GM12875 (cell line): ENCODE results near the gene RAB31.

ENCODE experiments used
- H3K4me3 ChIP-seq: one replicate; pipeline ENCODE4 v1.5.1; 2011; ENCODE audit warnings: low read depth, low read length, control low read depth
- TF ChIP-seq, protein P1 (sequence below): IDR thresholded peaks from 2 replicates; pipeline ENCODE4 v1.5.1; 2011; ENCODE audit warnings: low read depth, mild to moderate bottlenecking, control low read depth, inconsistent platforms, low read length, moderate library complexity, borderline replicate concordance; ENCODE audit not compliant: insufficient read depth

The RAB31 gene

DNA sequence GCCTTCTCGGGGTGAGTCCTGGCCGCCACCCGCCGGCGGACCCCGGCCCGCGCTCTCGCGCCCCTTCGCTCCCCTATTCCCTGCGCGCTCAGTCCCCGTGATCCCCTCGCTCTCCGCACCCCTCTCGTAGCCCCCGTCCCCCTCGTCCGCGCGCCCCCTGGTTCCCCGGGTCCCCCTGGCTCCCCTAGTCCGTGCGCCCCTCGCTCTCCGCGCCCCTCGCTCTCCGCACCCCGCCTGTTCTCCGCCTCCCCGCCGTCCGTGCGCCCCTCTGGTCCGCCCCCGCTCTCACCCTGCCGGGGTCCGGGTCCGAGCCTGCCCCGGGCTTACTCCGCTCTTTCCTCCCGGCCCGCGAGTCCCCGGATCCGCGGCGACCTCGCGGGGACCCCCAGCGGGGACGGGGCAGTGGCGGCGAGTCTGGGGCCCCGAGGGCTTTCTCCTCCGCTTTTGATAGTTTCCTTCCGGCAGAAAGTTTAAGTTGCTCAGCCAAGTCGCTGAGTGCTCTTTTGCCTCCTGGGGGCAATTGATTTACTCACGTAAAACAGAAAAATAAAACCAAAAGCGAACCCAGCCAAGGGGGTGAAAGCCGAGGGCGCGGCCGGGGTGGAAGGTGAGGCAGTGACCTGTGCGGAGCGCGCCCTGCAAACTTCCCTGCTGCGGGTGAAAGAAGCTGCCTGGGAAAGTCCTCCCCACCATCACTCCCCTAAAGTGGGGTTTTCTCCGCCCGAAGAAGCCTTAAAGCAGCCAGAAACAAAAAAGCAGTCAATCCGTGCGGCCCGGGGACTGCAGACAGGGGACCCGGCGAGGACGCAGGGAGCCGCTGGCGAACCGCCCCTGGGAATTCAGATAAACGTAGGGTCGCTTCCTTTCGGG is 568 bp downstream of the RAB31 start:
- TF ChIP-seq, protein P1, sequence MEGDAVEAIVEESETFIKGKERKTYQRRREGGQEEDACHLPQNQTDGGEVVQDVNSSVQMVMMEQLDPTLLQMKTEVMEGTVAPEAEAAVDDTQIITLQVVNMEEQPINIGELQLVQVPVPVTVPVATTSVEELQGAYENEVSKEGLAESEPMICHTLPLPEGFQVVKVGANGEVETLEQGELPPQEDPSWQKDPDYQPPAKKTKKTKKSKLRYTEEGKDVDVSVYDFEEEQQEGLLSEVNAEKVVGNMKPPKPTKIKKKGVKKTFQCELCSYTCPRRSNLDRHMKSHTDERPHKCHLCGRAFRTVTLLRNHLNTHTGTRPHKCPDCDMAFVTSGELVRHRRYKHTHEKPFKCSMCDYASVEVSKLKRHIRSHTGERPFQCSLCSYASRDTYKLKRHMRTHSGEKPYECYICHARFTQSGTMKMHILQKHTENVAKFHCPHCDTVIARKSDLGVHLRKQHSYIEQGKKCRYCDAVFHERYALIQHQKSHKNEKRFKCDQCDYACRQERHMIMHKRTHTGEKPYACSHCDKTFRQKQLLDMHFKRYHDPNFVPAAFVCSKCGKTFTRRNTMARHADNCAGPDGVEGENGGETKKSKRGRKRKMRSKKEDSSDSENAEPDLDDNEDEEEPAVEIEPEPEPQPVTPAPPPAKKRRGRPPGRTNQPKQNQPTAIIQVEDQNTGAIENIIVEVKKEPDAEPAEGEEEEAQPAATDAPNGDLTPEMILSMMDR: no peak
- H3K4me3 ChIP-seq: peak overlapping the region; percentile 97

DNA sequence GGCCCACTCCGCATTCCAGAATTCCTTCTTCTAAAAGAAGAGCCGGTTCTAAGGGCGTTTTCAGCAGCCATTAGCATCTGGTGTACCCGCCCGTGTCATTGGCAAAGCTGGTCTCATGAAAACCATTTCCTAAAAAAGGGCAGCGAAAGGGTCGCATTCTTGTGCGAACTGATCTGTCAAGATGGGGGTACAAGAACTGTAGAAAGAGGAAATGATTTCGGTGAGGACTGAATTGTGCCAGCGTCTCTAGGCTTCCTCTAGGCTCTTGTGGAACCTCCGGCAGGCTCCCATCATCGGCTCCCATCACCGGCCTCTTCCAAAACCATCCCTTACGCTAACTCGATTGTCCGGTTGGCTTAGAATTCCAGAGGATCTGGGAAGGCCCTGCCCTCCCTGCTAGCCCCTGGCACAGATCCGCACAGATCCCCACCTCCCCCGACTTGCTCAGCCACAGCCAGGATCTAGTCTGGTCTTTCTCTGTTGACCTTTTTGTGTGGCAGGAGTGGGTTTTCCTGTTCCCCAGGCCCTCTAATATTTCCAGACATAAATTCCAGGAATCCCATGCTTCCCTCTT is 1.3 kb downstream of the RAB31 start:
- H3K4me3 ChIP-seq: peak overlapping the region; percentile 97
- TF ChIP-seq, protein P1: no peak

DNA sequence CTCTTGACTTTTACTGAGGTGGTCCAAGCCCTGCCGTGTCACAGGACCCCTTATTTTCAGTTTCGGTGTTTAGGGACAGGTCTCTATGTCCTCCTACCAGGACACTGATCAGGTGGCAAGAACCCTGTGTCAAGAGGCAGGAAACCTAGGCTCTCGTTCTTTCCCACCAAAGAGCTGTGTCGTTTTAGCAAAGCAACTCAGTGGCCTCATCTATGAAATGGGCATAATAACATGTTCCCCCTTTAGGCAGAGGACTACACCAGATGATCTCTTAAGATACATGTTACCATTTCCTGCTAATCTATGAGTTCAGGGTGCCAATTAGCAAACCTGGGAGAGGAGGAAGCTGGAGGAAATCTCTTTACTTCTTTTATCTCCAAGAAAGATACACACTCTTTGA is 1.9 kb downstream of the RAB31 start:
- peak overlapping the region; percentile 97 for H3K4me3 ChIP-seq
- TF ChIP-seq, protein P1: no peak

DNA sequence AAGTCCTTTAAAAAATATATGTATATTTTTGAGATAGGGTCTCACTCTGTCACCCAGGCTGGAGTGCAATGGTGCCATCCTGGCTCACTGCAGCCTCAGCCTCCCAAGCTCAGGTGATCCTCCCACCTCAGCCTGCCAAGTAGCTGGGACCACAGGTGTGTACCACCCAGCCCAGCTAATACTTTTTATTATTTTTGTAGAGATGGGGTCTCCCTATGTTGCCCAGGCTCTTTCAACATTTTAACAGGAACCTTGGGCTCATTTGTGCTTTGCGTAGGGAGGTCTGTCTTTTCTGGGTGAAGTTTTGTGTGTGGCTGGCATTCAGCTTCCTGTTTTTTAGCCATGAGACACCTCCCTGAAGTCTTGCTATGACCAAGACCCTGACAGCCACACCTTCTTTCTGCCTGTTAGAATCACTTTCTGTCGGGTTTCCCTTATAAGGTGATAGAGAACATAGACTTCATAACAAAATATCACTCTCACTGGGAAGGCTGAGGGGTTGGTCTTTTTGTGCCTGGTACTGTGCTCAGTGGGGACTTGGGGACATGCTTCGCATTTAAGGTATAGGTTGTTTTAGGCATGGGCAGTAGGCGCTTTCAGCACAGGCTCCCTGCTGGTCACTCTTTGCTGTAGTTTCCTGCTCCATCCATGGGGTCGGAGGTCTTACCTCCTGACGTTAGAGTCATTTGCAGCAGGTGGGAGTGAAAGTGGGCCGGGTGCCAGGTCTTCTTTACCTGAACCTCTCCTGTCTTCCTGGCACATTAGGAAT is 3.4 kb downstream of the RAB31 start:
- peak overlapping the region; percentile 22 for H3K4me3 ChIP-seq
- TF ChIP-seq, protein P1: no peak

DNA sequence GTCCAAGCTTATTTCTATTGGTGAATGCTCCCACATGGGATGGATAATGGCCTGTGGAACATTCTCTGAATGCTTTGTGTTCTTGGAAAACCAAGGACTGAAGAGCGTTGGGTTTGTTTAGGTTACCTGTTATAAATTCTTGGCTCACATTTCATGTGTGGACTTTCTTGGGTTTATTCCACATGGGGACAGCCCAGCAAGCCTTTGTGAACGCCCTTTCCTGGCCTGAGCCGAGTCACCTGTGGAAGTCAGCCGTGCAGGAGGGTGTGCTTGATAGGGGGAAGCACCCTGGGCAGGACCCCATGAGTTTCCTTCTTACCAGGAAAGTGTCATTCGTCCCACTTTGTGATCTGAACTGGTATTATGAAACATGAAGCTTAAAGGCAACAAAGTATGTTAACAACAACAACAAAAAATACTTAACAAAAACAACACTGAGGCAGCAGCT is 4.1 kb downstream of the RAB31 start:
- no peak overlapping the region for H3K4me3 ChIP-seq
- TF ChIP-seq, protein P1: no peak

DNA sequence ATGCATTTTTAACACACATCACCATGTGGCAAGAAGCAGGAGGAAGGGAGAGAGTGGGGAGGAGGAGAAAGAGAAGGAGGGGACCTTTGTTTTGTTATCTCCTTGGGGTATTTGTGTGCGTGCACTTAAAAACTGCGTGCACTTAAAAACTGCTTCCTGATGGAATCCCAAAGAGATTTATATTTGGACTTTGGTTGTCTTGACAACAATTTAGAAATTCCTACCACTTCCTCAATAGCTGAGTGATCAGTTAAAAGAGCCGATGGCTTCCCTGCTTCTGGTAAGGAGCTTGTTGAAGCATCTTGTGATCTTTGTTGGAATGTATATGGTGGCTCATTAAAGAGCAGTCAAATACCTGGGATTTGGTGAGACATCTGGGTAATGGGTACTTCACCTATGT is 4.5 kb downstream of the RAB31 start:
- H3K4me3 ChIP-seq: no peak overlapping the region
- TF ChIP-seq, protein P1: no peak
